Measurements from ENCODE around the gene TRUB2.

DNA sequence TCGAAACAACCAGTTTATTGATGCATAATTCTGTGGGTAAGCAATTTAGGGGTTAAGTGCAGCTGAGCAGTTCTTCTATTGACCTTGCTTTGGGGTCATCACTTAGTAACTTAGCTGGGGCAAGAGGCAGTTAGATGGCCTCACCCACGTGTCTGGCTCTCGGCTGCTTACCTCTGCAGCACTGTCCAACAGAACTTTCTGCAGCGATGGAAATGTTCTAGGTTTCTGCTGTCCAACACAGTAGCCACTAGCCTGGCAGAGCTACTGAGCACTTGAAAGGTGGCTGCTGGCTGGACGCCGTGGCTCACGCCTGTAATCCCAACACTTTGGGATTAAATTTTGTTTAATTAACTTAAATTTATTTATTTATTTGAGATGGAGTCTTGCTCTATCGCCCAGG lies 35.8 kb upstream of the TRUB2 start:
- TF ChIP-seq TAF1 (IDR thresholded peaks at IDR 0.05; ENCODE audit: low read depth, low read length) (no peak), POLR2A (IDR thresholded peaks at IDR 0.05; ENCODE audit: low read depth, low read length) (no peak), SPI1 (IDR thresholded peaks at IDR 0.05; ENCODE audit: low read depth, low read length) (no peak)

Data from GM12891 (cell line).